Measurements from ENCODE around the gene KLHDC3. TPM values are rescaled to one million over a fixed set of nuclear protein-coding genes. Genes with fewer than 3 reads are reported as not detected.
A peak's percentile ranks its signal among the peaks of the same experiment; 100 is the strongest.
"Not testable (repeated sequence)": the region's sequence is repeated elsewhere in the genome, so short reads cannot be mapped to it uniquely, and the experiment has no call there.

Gene KLHDC3
- total and polyA plus RNA-seq, 2 donors (not counting 1 experiment from before 2014, with no cell fraction given): 54.0 to 54.5 TPM

GRCh38 chr6:42993445-42993844 lies 20.6 kb upstream of the KLHDC3 start:
- H3K9me3 ChIP-seq (ENCODE audit: control insufficient read depth, insufficient read depth, low read depth, low read length): no peaks in the 10 kb centered on the region
- no peak overlapping the region for H3K9ac ChIP-seq (ENCODE audit: insufficient read depth, low read length)
- no peak for DNase-seq (ENCODE audit: low read depth in 2 of 2)
- TF ChIP-seq EZH2 (IDR thresholded peaks at IDR 0.05; ENCODE audit: low read length, missing control alignments): no peak
- TF ChIP-seq CTCF (conservative IDR thresholded peaks at IDR 0.05 in 1 of 2, IDR thresholded peaks at IDR 0.05 in 1 of 2; ENCODE audit: low read depth in 1 of 2, low read length in 2 of 2): no peak
- H2AFZ ChIP-seq (ENCODE audit: low read length): no peak overlapping the region
- H3K4me1 ChIP-seq (ENCODE audit: control insufficient read depth, extremely low read depth, insufficient read depth, low read length): no peaks in the 10 kb centered on the region
- no peaks in the 10 kb centered on the region for H3K79me2 ChIP-seq (ENCODE audit: control insufficient read depth, insufficient read depth, low read length)
- no peak overlapping the region for H3K4me2 ChIP-seq (ENCODE audit: extremely low read depth, insufficient read depth, low read length)
- no peaks in the 10 kb centered on the region for H4K20me1 ChIP-seq (ENCODE audit: control insufficient read depth, extremely low read depth, insufficient read depth, low read length)
- no peaks in the 10 kb centered on the region for H3K36me3 ChIP-seq (ENCODE audit: control insufficient read depth, insufficient read depth, low read length)
- H3K4me3 ChIP-seq (replicated peaks in 1 of 4; ENCODE audit: control extremely low read depth in 1 of 4, insufficient read depth in 1 of 4, low read depth in 3 of 4, low read length in 4 of 4): no peak overlapping the region
- H3K27me3 ChIP-seq (ENCODE audit: control insufficient read depth, insufficient read depth, low read length): no peaks in the 10 kb centered on the region
- no peak overlapping the region for H3K27ac ChIP-seq (ENCODE audit: insufficient read depth, low read length)

- H3K36me3 ChIP-seq (ENCODE audit: control insufficient read depth, insufficient read depth, low read length): no peaks in the 10 kb centered on the region
- H3K9me3 ChIP-seq (ENCODE audit: control insufficient read depth, insufficient read depth, low read depth, low read length): no peaks in the 10 kb centered on the region
- H3K4me1 ChIP-seq (ENCODE audit: control insufficient read depth, extremely low read depth, insufficient read depth, low read length): no peaks in the 10 kb centered on the region
- H4K20me1 ChIP-seq (ENCODE audit: control insufficient read depth, extremely low read depth, insufficient read depth, low read length): no peaks in the 10 kb centered on the region
- no peaks in the 10 kb centered on the region for H3K27me3 ChIP-seq (ENCODE audit: control insufficient read depth, insufficient read depth, low read length)
- H3K27ac ChIP-seq (ENCODE audit: insufficient read depth, low read length): no peak overlapping the region
- TF ChIP-seq CTCF (conservative IDR thresholded peaks at IDR 0.05 in 1 of 2, IDR thresholded peaks at IDR 0.05 in 1 of 2; ENCODE audit: low read depth in 1 of 2, low read length in 2 of 2): peak in 1 of 2 donors; percentile 22
- no peak for TF ChIP-seq EZH2 (IDR thresholded peaks at IDR 0.05; ENCODE audit: low read length, missing control alignments)
- no peak overlapping the region for H3K4me3 ChIP-seq (replicated peaks in 1 of 4; ENCODE audit: control extremely low read depth in 1 of 4, insufficient read depth in 1 of 4, low read depth in 3 of 4, low read length in 4 of 4)
- H2AFZ ChIP-seq (ENCODE audit: low read length): no peak overlapping the region
- H3K9ac ChIP-seq (ENCODE audit: insufficient read depth, low read length): no peak overlapping the region
- H3K79me2 ChIP-seq (ENCODE audit: control insufficient read depth, insufficient read depth, low read length): no peaks in the 10 kb centered on the region
- H3K4me2 ChIP-seq (ENCODE audit: extremely low read depth, insufficient read depth, low read length): no peak overlapping the region
- DNase-seq (ENCODE audit: low read depth in 2 of 2): peak in 1 of 2 donors; percentile 19
Measured at GRCh38 chr6:42996513-42996912, 17.5 kb upstream of the KLHDC3 start.

GRCh38 chr6:42998205-42998604 lies 15.8 kb upstream of the KLHDC3 start:
- not testable (repeated sequence) for H3K27ac ChIP-seq (ENCODE audit: insufficient read depth, low read length); DNase-seq (ENCODE audit: low read depth in 2 of 2); H3K9me3 ChIP-seq (ENCODE audit: control insufficient read depth, insufficient read depth, low read depth, low read length); H3K9ac ChIP-seq (ENCODE audit: insufficient read depth, low read length); H3K4me3 ChIP-seq (replicated peaks in 1 of 4; ENCODE audit: control extremely low read depth in 1 of 4, insufficient read depth in 1 of 4, low read depth in 3 of 4, low read length in 4 of 4); H4K20me1 ChIP-seq (ENCODE audit: control insufficient read depth, extremely low read depth, insufficient read depth, low read length); H3K27me3 ChIP-seq (ENCODE audit: control insufficient read depth, insufficient read depth, low read length); H3K4me1 ChIP-seq (ENCODE audit: control insufficient read depth, extremely low read depth, insufficient read depth, low read length); H3K79me2 ChIP-seq (ENCODE audit: control insufficient read depth, insufficient read depth, low read length); H2AFZ ChIP-seq (ENCODE audit: low read length); H3K36me3 ChIP-seq (ENCODE audit: control insufficient read depth, insufficient read depth, low read length); H3K4me2 ChIP-seq (ENCODE audit: extremely low read depth, insufficient read depth, low read length)
